Raji (cell line): ENCODE measurements around the gene SCGB2B2.

Experiments used
- POLR2A ChIP-seq: IDR thresholded peaks from 2 replicates; pipeline ENCODE4 v1.6.1; 2011; ENCODE audit warnings: low read depth, low read length, control low read depth; ENCODE audit not compliant: insufficient read depth

SCGB2B2 gene

DNA sequence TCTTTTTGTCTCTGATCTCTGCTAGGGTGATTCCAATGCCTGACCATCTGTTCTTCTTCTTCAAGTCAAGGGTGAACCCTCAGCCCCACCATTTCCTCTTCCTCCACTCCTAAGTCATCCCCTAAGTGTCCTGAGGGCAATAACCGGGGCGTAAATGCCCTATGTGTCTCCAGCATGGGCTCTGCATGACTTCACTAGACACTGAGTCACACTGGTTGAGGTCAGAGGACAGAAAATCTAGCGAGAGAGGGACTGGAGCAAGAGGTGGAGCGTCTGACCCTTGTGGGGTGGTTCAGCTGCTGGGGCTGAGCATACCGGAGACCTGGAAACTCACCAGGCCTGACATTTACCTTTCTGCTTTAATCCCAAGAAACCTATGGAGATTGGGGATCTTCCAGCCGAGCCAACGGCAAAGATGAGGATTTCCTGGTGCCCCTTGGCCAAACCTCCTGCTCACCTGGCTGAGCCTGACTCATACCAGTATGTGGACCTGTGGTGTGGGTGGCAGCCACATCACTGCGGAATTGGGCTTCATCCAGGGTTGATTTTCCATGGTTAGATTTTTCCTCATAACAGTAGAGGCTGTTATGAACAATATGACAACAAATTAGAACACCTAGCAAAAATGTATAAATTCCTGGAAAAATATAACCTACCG is 26.9 kb downstream of the SCGB2B2 start:
- no peak for TF ChIP-seq POLR2A

DNA sequence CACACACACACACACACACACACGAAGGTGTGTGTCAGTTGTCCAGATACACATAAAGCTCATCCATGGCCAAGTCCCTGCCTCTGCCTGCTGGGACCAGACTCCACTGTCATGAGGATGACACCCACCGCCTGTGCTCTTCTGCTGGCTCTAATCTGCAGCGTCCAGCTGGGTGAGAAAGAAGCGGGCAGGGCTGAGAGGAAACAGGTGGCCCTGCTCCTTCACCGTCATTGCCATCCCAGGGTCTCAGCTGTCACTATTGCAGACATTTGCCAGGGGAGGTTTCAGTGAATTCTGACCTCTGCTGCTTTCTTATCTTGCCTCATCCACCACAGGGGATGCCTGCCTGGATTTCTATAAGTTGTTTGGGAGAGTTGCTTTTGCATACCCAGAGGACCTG is 31.4 kb downstream of the SCGB2B2 start:
- TF ChIP-seq POLR2A = no peak

DNA sequence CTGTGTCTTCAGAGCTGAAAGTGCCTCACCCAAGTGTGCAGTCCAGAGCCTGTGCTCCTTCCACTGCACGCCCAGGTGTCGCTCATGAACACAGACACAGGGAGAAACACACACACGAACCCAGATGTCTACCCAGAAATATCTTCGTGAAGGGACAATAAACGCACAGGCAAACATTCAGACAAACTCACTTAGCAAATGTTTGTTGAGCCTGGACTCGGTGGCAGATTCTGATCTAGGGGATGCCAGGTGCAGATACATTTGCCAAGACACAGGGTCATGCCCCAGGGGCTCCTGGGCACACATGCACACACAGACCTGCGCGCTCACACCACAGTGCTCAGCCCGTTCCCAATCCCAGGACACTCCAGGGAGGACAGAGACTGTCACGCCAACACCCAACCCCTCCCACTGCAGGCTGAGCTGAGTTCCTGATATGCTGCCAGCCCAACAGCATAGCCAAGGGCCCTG is 31.9 kb downstream of the SCGB2B2 start:
- no peak for TF ChIP-seq POLR2A

DNA sequence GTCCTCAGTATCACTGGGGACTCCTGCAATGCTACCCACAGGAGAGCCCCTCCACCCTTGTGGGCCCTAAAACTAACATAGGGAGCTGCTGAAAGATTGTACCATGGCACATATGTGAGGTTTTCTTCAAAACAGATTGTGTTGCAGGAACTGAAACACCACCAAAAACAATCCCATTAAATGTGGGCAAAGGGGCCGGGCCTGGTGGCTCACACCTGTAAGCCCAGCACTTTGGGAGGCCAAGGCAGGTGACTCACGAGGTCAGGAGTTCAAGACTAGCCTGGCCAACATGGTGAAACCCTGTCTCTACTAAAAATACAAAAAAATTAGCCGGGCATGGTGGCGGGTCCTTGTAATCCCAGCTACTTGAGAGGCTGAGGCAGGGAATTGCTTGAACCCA is 34.7 kb downstream of the SCGB2B2 start:
- TF ChIP-seq POLR2A = no peak

DNA sequence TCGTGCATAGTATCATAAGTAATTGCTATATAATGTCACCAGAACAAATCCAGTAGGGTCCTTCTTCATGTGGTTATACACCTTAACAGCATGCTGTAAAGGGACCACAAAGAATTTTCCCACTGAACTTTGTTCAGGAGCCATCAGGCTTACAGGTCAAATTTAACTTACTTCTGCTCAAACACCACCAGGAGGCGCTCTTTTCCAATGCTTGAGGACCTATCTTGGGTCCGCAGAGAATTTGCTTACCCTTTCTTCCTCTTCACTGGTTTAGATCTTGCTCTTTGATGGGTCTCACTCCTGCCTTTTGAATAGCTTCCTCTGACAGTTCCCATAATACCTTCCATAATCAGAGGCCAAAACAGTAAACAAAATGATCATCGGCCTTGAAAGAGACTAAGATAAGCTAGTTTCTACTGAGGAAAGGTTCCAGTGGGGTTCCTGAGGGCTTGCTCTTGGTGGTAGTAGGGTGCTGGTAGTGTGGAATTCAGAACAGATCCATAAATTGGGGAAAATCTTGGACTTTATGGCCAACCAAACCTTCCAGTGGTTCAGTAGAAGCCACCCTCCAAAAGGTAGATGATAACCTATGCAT is 37.4 kb downstream of the SCGB2B2 start:
- no peak for TF ChIP-seq POLR2A

DNA sequence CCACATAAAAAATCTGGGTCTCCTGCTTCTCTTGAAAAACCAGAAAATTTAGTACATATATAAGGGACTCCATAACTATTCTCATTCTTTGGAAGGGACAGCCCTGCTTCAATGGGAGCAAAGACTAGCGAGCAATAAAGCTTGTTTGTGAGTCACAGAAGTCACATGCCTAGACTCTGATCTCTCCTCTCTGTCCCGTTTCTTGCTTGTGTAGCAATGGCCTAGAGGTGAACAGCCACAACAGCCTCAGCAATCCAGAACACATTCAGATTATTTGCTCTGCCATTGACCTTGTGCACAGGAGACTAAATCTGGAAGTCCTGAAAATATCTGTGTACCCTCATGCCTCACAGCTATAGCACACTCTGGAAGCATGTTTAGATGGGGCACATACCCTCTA is 43.2 kb downstream of the SCGB2B2 start:
- TF ChIP-seq POLR2A = no peak
